ENCODE results near the gene EFCAB6. TPM values are rescaled to one million over a fixed set of nuclear protein-coding genes. Genes with fewer than 3 reads are reported as not detected.

Gene EFCAB6
- total and polyA plus RNA-seq, 2 of the 13 experiments (the other 11 are each of a cell fraction or from before 2014, with no cell fraction given): not detected

DNA sequence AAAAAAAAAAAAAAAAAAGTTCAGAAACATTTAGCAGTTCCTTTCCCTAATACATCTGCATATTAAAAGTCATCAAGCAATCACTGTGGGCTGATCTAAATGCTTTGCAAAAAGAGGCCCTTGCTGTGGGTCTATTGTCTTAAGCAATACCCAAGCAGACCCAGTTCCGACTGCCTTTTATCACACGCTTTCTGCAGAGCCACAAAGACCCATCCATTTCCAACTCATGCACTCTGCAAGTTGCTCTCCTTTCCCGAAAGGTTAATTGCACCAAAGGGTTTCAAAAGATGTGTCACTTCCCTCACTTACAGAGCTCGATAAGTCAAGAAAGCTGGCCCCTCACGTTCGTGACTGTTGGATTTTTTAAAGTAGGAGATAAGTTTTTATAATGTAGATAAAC, 261.4 kb downstream of the EFCAB6 start:
- BruUV-seq (replicated peaks): no TSS peak
- TF ChIP-seq RNF2 (conservative IDR thresholded peaks at IDR 0.05; ENCODE audit: low read depth) (no peak), ZNF616 (CRISPR knock-in tag; IDR thresholded peaks at IDR 0.05; ENCODE audit: low read depth) (no peak), CCDC6 (CRISPR knock-in tag; IDR thresholded peaks at IDR 0.05) (no peak), FUBP1 (CRISPR knock-in tag; IDR thresholded peaks at IDR 0.05; ENCODE audit: borderline replicate concordance) (no peak), ZFP36 (IDR thresholded peaks at IDR 0.05; ENCODE audit: borderline replicate concordance, low read depth, low read length, partially characterized antibody) (no peak), ZNF142 (CRISPR knock-in tag; IDR thresholded peaks at IDR 0.05) (no peak)
- TF ChIP-seq, protein P1, sequence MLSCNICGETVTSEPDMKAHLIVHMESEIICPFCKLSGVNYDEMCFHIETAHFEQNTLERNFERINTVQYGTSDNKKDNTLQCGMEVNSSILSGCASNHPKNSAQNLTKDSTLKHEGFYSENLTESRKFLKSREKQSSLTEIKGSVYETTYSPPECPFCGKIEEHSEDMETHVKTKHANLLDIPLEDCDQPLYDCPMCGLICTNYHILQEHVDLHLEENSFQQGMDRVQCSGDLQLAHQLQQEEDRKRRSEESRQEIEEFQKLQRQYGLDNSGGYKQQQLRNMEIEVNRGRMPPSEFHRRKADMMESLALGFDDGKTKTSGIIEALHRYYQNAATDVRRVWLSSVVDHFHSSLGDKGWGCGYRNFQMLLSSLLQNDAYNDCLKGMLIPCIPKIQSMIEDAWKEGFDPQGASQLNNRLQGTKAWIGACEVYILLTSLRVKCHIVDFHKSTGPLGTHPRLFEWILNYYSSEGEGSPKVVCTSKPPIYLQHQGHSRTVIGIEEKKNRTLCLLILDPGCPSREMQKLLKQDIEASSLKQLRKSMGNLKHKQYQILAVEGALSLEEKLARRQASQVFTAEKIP (CRISPR knock-in tag; IDR thresholded peaks at IDR 0.05; ENCODE audit: borderline replicate concordance): no peak
- TF ChIP-seq, protein P2, sequence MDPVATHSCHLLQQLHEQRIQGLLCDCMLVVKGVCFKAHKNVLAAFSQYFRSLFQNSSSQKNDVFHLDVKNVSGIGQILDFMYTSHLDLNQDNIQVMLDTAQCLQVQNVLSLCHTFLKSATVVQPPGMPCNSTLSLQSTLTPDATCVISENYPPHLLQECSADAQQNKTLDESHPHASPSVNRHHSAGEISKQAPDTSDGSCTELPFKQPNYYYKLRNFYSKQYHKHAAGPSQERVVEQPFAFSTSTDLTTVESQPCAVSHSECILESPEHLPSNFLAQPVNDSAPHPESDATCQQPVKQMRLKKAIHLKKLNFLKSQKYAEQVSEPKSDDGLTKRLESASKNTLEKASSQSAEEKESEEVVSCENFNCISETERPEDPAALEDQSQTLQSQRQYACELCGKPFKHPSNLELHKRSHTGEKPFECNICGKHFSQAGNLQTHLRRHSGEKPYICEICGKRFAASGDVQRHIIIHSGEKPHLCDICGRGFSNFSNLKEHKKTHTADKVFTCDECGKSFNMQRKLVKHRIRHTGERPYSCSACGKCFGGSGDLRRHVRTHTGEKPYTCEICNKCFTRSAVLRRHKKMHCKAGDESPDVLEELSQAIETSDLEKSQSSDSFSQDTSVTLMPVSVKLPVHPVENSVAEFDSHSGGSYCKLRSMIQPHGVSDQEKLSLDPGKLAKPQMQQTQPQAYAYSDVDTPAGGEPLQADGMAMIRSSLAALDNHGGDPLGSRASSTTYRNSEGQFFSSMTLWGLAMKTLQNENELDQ (CRISPR knock-in tag; IDR thresholded peaks at IDR 0.05; ENCODE audit: borderline replicate concordance): no peak
- TF ChIP-seq, protein P3, sequence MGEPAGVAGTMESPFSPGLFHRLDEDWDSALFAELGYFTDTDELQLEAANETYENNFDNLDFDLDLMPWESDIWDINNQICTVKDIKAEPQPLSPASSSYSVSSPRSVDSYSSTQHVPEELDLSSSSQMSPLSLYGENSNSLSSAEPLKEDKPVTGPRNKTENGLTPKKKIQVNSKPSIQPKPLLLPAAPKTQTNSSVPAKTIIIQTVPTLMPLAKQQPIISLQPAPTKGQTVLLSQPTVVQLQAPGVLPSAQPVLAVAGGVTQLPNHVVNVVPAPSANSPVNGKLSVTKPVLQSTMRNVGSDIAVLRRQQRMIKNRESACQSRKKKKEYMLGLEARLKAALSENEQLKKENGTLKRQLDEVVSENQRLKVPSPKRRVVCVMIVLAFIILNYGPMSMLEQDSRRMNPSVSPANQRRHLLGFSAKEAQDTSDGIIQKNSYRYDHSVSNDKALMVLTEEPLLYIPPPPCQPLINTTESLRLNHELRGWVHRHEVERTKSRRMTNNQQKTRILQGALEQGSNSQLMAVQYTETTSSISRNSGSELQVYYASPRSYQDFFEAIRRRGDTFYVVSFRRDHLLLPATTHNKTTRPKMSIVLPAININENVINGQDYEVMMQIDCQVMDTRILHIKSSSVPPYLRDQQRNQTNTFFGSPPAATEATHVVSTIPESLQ (CRISPR knock-in tag; conservative IDR thresholded peaks at IDR 0.05): no peak

More for the DNA sequence above, 261.4 kb downstream of the EFCAB6 start:
- Histone ChIP-seq H3K27me3 (ENCODE audit: control insufficient read depth in 1 of 2, insufficient read depth in 2 of 2, low read length in 2 of 2) (no peaks in the 10 kb centered on the region; a peak in 1 of 5 replicates), H3K4me2 (ENCODE audit: low read depth, low read length) (no peak overlapping the region), H3K4me3 (replicated peaks in 1 of 3; ENCODE audit: insufficient read depth in 1 of 3, low read depth in 2 of 3, low read length in 3 of 3) (no peak overlapping the region), H3K27ac (ENCODE audit: extremely low read length, insufficient read depth, low read length) (no peak overlapping the region), H3K4me1 (ENCODE audit: insufficient read depth, low read length) (no peaks in the 10 kb centered on the region), H3K36me3 (replicated peaks in 1 of 2; ENCODE audit: control insufficient read depth in 1 of 2, insufficient read depth in 2 of 2, low read length in 2 of 2) (no peaks in the 10 kb centered on the region), H3K9ac (ENCODE audit: insufficient read depth, low read depth, low read length) (no peak overlapping the region), H4K20me1 (ENCODE audit: insufficient read depth, low read length) (no peaks in the 10 kb centered on the region), H2AFZ (ENCODE audit: low read length) (no peak overlapping the region), H3K9me3 (ENCODE audit: low read length) (no peaks in the 10 kb centered on the region), H3K79me2 (ENCODE audit: insufficient read depth, low read length) (no peaks in the 10 kb centered on the region)
- 33% methylated on average over 6 of the region's 6 CpGs for WGBS (ENCODE audit: low lambda C conversion rate)
- intact Hi-C loops (cut with micrococcal nuclease; ENCODE audit: unreplicated experiment): no loop called here
- ChIA-PET POLR2A (no interaction called here), CTCF (ENCODE audit: low intra/inter-chr PET ratio, low total read pairs) (no interaction called here)
- no peak for FAIRE-seq
- no peak for ATAC-seq
- no peak for DNase-seq (ENCODE audit: low spot score)
- in situ Hi-C loops (cut with HindIII; ENCODE audit: extremely low pct_ligation_motif_present, low pct_unique_long_range_greater_than_20kb): no loop called here

All from HepG2 (cell line).